Measurements from ENCODE around the gene WDR62. TPM values are rescaled to one million over a fixed set of nuclear protein-coding genes. Genes with fewer than 3 reads are reported as not detected.
A peak's percentile ranks its signal among the peaks of the same experiment; 100 is the strongest.
"Not testable (repeated sequence)": the region's sequence is repeated elsewhere in the genome, so short reads cannot be mapped to it uniquely, and the experiment has no call there.

The WDR62 gene
- total RNA-seq, 6 donors from 2014 or later: 1.00 to 7.6 (median 2.4) TPM

GRCh38 chr19:36030264-36031148 lies 24.2 kb upstream of the WDR62 start:
- Histone ChIP-seq H3K36me3 (peaks cover 0 to 9% (median 3%) of the 10 kb centered on the region in 4 donors), H3K27ac (no peak overlapping the region), H3K9me3 (no peaks in the 10 kb centered on the region), H3K4me3 (no peak overlapping the region), H3K4me1 (peaks cover 0 to 12% (median 7%) of the 10 kb centered on the region in 4 donors), H3K27me3 (peaks cover 0 to 7% (median 3%) of the 10 kb centered on the region in 4 donors)
- ATAC-seq (ENCODE audit: low FRiP score in 2 of 2): no peak
- no peak for DNase-seq
- TF ChIP-seq POLR2AphosphoS5 (IDR thresholded peaks at IDR 0.05): no peak
- TF ChIP-seq POLR2A (IDR thresholded peaks at IDR 0.05): no peak
- TF ChIP-seq CTCF (IDR thresholded peaks at IDR 0.05): no peak
- 90% methylated on average over 5 to 8 of the region's 8 CpGs for WGBS, 2 donors

GRCh38 chr19:36031308-36031707 lies 23.4 kb upstream of the WDR62 start:
- H3K36me3 ChIP-seq: peaks cover 0 to 10% (median 3%) of the 10 kb centered on the region in 4 donors
- H3K4me1 ChIP-seq: peaks cover 0 to 12% (median 7%) of the 10 kb centered on the region in 4 donors
- H3K27me3 ChIP-seq: peaks cover 0 to 7% (median 3%) of the 10 kb centered on the region in 4 donors
- 81 to 90% methylated on average over 6 of the region's 6 CpGs for WGBS, 2 donors
- TF ChIP-seq CTCF (IDR thresholded peaks at IDR 0.05): no peak
- TF ChIP-seq POLR2AphosphoS5 (IDR thresholded peaks at IDR 0.05): no peak
- no peak for TF ChIP-seq EP300 (IDR thresholded peaks at IDR 0.05)
- TF ChIP-seq POLR2A (IDR thresholded peaks at IDR 0.05): no peak
- no peak overlapping the region for H3K27ac ChIP-seq
- H3K9me3 ChIP-seq: no peaks in the 10 kb centered on the region
- DNase-seq (no peak), ATAC-seq (ENCODE audit: low FRiP score in 2 of 2) (no peak)
- no peak overlapping the region for H3K4me3 ChIP-seq

GRCh38 chr19:36032251-36033104 lies 22.2 kb upstream of the WDR62 start, which contains the start of gene CLIP3:
TSS of gene CLIP3 (minus strand) at chr19:36032873. CDS start at chr19:36032357, 516 bp downstream.
- no peaks in the 10 kb centered on the region for H3K9me3 ChIP-seq
- no peak for TF ChIP-seq EP300 (IDR thresholded peaks at IDR 0.05)
- TF ChIP-seq POLR2AphosphoS5 (IDR thresholded peaks at IDR 0.05): no peak
- no peak for TF ChIP-seq POLR2A (IDR thresholded peaks at IDR 0.05)
- H3K27me3 ChIP-seq: peaks cover 0 to 7% (median 3%) of the 10 kb centered on the region in 4 donors
- H3K4me1 ChIP-seq: peaks cover 0 to 12% (median 7%) of the 10 kb centered on the region in 4 donors
- H3K36me3 ChIP-seq: peaks cover 0 to 10% (median 0%) of the 10 kb centered on the region in 4 donors
- DNase-seq: peak in 1 of 2 donors; percentile 91
- peak within 1 kb of the TSS; percentile 1 to 50 (median 43) for H3K4me3 ChIP-seq
- peak within 1 kb of the TSS in 2 of 4 donors; percentile 25 to 61 for H3K27ac ChIP-seq
- WGBS, 2 donors: 1 to 10% methylated on average over 33 to 36 of the region's 51 CpGs
- peak in 1 of 2 donors; percentile 90 for ATAC-seq (ENCODE audit: low FRiP score in 2 of 2)

- DNase-seq (no peak), ATAC-seq (ENCODE audit: low FRiP score in 2 of 2) (no peak)
- no peaks in the 10 kb centered on the region for H3K27me3 ChIP-seq
- WGBS, 2 donors: 89 to 91% methylated on average over 6 of the region's 6 CpGs
- peaks cover 0 to 11% (median 4%) of the 10 kb centered on the region in 4 donors for H3K4me1 ChIP-seq
- H3K4me3 ChIP-seq: no peak overlapping the region
- peaks cover 0 to 9% (median 4%) of the 10 kb centered on the region in 4 donors for H3K36me3 ChIP-seq
- H3K27ac ChIP-seq: no peak overlapping the region
- TF ChIP-seq EP300 (IDR thresholded peaks at IDR 0.05) (no peak), POLR2AphosphoS5 (IDR thresholded peaks at IDR 0.05) (no peak), POLR2A (IDR thresholded peaks at IDR 0.05) (no peak)
- no peaks in the 10 kb centered on the region for H3K9me3 ChIP-seq
Measured at GRCh38 chr19:36040495-36040894, 14.2 kb upstream of the WDR62 start.

GRCh38 chr19:36041092-36041491 lies 13.6 kb upstream of the WDR62 start:
- H3K4me1 ChIP-seq: peaks cover 0 to 11% (median 4%) of the 10 kb centered on the region in 4 donors
- H3K4me3 ChIP-seq; DNase-seq; H3K9me3 ChIP-seq; H3K27me3 ChIP-seq; ATAC-seq (ENCODE audit: low FRiP score in 2 of 2); H3K36me3 ChIP-seq: not testable (repeated sequence)
- WGBS, 2 donors: 86% methylated on average over 6 of the region's 6 CpGs
- H3K27ac ChIP-seq: peak overlapping the region in 1 of 4 donors; percentile 16

- DNase-seq: no peak
- TF ChIP-seq EP300 (IDR thresholded peaks at IDR 0.05): no peak
- no peak for TF ChIP-seq POLR2A (IDR thresholded peaks at IDR 0.05)
- no peak for TF ChIP-seq CTCF (IDR thresholded peaks at IDR 0.05)
- no peak for TF ChIP-seq POLR2AphosphoS5 (IDR thresholded peaks at IDR 0.05)
- no peak overlapping the region for H3K27ac ChIP-seq
Measured at GRCh38 chr19:36041831-36042230, 12.9 kb upstream of the WDR62 start.

More at GRCh38 chr19:36041831-36042230, 12.9 kb upstream of the WDR62 start:
- peaks cover 0 to 11% (median 4%) of the 10 kb centered on the region in 4 donors for H3K4me1 ChIP-seq
- peaks cover 0 to 9% (median 3%) of the 10 kb centered on the region in 4 donors for H3K36me3 ChIP-seq
- H3K4me3 ChIP-seq: no peak overlapping the region
- H3K9me3 ChIP-seq: no peaks in the 10 kb centered on the region
- ATAC-seq (ENCODE audit: low FRiP score in 2 of 2): peak; percentile 42 to 78
- no peaks in the 10 kb centered on the region for H3K27me3 ChIP-seq
- WGBS, 2 donors: 16 to 22% methylated on average over 3 of the region's 3 CpGs
